ENCODE data around the gene MAPRE3.

DNA sequence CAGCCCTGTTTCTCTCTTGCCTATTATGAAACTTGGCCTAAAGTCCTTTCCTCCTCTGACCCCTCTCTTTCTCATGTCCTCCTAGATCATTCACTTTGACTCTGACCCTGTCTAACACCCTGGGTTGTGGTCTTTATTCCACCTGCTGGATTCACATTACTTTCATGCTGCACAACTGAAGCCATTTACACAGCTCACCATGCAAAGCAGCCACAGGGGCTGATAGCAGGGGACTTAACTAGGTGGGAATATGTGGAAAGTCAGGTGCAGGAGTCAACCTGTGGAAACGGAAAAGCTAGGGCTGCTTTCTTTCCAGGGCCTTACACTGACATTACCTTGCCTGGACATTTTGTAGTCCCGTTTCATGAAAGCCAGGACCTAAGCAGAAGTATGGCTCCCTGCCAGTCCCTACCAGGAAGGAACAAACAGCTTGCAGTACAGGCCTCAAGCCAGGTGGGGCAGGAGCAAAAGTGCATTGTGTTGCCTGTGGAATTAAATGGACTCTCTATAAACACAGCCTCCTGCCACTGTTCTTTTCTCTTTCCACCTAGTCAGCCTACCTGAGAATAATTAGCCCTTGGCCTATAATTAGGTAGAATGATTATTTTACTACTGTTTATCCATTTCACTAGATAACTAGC lies 11.8 kb downstream of the MAPRE3 start:
- TF ChIP-seq, protein P1, sequence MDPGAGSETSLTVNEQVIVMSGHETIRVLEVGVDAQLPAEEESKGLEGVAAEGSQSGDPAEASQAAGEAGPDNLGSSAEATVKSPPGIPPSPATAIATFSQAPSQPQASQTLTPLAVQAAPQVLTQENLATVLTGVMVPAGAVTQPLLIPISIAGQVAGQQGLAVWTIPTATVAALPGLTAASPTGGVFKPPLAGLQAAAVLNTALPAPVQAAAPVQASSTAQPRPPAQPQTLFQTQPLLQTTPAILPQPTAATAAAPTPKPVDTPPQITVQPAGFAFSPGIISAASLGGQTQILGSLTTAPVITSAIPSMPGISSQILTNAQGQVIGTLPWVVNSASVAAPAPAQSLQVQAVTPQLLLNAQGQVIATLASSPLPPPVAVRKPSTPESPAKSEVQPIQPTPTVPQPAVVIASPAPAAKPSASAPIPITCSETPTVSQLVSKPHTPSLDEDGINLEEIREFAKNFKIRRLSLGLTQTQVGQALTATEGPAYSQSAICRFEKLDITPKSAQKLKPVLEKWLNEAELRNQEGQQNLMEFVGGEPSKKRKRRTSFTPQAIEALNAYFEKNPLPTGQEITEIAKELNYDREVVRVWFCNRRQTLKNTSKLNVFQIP (CRISPR knock-in tag; IDR thresholded peaks at IDR 0.05; ENCODE audit: borderline replicate concordance, low read depth) = no peak
- TF ChIP-seq RARB (CRISPR knock-in tag; IDR thresholded peaks at IDR 0.05) = no peak

All from SK-N-SH treated with all-trans-retinoic acid at 6 μM for 48 hours (cell line).